HEK293 (cell line): ENCODE data around the gene LGALS8.

ENCODE experiments used
- CTCF ChIP-seq: fragments of 450-650 bp; formaldehyde crosslinking; IDR thresholded peaks from 2 replicates; pipeline ENCODE4 v1.5.1; 2016; ENCODE audit warnings: missing biosample characterization, missing genetic modification characterization
- MZF1 ChIP-seq: fragments of 450-650 bp; formaldehyde crosslinking; IDR thresholded peaks from 2 replicates; pipeline ENCODE4 v1.5.1; 2017; ENCODE audit warnings: missing biosample characterization, missing genetic modification characterization, borderline replicate concordance
- OSR2 ChIP-seq: fragments of 450-650 bp; formaldehyde crosslinking; IDR thresholded peaks from 2 replicates; pipeline ENCODE4 v1.5.1; 2016; ENCODE audit warnings: missing biosample characterization, missing genetic modification characterization
- ZBTB17 ChIP-seq: fragments of 450-650 bp; formaldehyde crosslinking; IDR thresholded peaks from 2 replicates; pipeline ENCODE4 v1.5.1; 2016; ENCODE audit warnings: missing biosample characterization, missing genetic modification characterization
- ZEB2 ChIP-seq: fragments of 450-650 bp; formaldehyde crosslinking; IDR thresholded peaks from 2 replicates; pipeline ENCODE4 v1.5.1; 2016; ENCODE audit warnings: missing biosample characterization, missing genetic modification characterization
- ZNF354C ChIP-seq: fragments of 450-650 bp; formaldehyde crosslinking; IDR thresholded peaks from 2 replicates; pipeline ENCODE4 v1.5.1; 2016; ENCODE audit warnings: missing biosample characterization, missing genetic modification characterization, low read depth, borderline replicate concordance
- ZNF580 ChIP-seq: fragments of 450-650 bp; formaldehyde crosslinking; IDR thresholded peaks from 2 replicates; pipeline ENCODE4 v1.5.1; 2016; ENCODE audit warnings: missing biosample characterization, missing genetic modification characterization
- ZSCAN23 ChIP-seq: fragments of 450-650 bp; formaldehyde crosslinking; IDR thresholded peaks from 2 replicates; pipeline ENCODE4 v1.5.1; 2016; ENCODE audit warnings: missing biosample characterization, missing genetic modification characterization
- TF ChIP-seq, protein P1 (sequence below): fragments of 450-650 bp; IDR thresholded peaks from 2 replicates; pipeline ENCODE4 v1.5.1; 2018; ENCODE audit warnings: missing biosample characterization, mild to moderate bottlenecking, missing genetic modification characterization

GRCh38 chr1:236526079-236526478 lies 2.3 kb downstream of the LGALS8 start:
- TF ChIP-seq CTCF (tag by site-specific recombination) (no peak), MZF1 (no peak), ZNF354C (tag by site-specific recombination) (no peak), ZEB2 (tag by site-specific recombination) (no peak), ZNF580 (tag by site-specific recombination) (no peak), ZBTB17 (tag by site-specific recombination) (no peak), ZSCAN23 (no peak), OSR2 (tag by site-specific recombination) (no peak)
- TF ChIP-seq, protein P1, sequence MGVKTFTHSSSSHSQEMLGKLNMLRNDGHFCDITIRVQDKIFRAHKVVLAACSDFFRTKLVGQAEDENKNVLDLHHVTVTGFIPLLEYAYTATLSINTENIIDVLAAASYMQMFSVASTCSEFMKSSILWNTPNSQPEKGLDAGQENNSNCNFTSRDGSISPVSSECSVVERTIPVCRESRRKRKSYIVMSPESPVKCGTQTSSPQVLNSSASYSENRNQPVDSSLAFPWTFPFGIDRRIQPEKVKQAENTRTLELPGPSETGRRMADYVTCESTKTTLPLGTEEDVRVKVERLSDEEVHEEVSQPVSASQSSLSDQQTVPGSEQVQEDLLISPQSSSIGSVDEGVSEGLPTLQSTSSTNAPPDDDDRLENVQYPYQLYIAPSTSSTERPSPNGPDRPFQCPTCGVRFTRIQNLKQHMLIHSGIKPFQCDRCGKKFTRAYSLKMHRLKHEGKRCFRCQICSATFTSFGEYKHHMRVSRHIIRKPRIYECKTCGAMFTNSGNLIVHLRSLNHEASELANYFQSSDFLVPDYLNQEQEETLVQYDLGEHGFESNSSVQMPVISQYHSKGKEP (tag by site-specific recombination): no peak
